Measurements from ENCODE around the gene TRIM61. TPM values are rescaled to one million over a fixed set of nuclear protein-coding genes. Genes with fewer than 3 reads are reported as not detected.
"Not testable (repeated sequence)": the region's sequence is repeated elsewhere in the genome, so short reads cannot be mapped to it uniquely, and the experiment has no call there.

Gene TRIM61
- total RNA-seq, 1 donor from 2014 or later = not detected

GRCh38 chr4:165005352-165005925, 28.0 kb upstream of the TRIM61 start:
- no peaks in the 10 kb centered on the region for H3K27me3 ChIP-seq
- H3K9me3 ChIP-seq = no peaks in the 10 kb centered on the region
- H3K36me3 ChIP-seq = no peaks in the 10 kb centered on the region
- intact Hi-C loops (cut with DNase I) = no loop called here
- H3K4me3 ChIP-seq = no peak overlapping the region
- no peaks in the 10 kb centered on the region for H3K4me1 ChIP-seq
- no peak overlapping the region for H3K27ac ChIP-seq
- no peak for TF ChIP-seq CTCF (IDR thresholded peaks at IDR 0.05)
- TF ChIP-seq POLR2AphosphoS5 (IDR thresholded peaks at IDR 0.05; ENCODE audit: insufficient read depth in 1 of 2, low read depth in 1 of 2) = no peak
- TF ChIP-seq POLR2A (IDR thresholded peaks at IDR 0.05) = no peak
- peak in 1 of 2 donors; percentile 62 for DNase-seq (ENCODE audit: extremely low spot score in 2 of 2)

GRCh38 chr4:165001957-165002356, 24.5 kb upstream of the TRIM61 start:
- H3K36me3 ChIP-seq; H3K4me1 ChIP-seq; intact Hi-C loops (cut with DNase I); H3K27ac ChIP-seq; DNase-seq (ENCODE audit: extremely low spot score in 2 of 2); H3K4me3 ChIP-seq; H3K9me3 ChIP-seq; H3K27me3 ChIP-seq: not testable (repeated sequence)

- H3K4me1 ChIP-seq; H3K27me3 ChIP-seq; H3K27ac ChIP-seq; H3K36me3 ChIP-seq; H3K4me3 ChIP-seq; intact Hi-C loops (cut with DNase I); H3K9me3 ChIP-seq: not testable (repeated sequence)
- peak in 1 of 2 donors; percentile 10 for DNase-seq (ENCODE audit: extremely low spot score in 2 of 2)
Observed at GRCh38 chr4:164998526-164999080, 21.1 kb upstream of the TRIM61 start.

- H3K4me3 ChIP-seq = no peak overlapping the region
- H3K36me3 ChIP-seq = no peaks in the 10 kb centered on the region
- no peak overlapping the region for H3K27ac ChIP-seq
- intact Hi-C loops (cut with DNase I) = no loop called here
- no peaks in the 10 kb centered on the region for H3K27me3 ChIP-seq
- no peak for TF ChIP-seq CTCF (IDR thresholded peaks at IDR 0.05)
- no peak for TF ChIP-seq POLR2A (IDR thresholded peaks at IDR 0.05)
- no peak for TF ChIP-seq POLR2AphosphoS5 (IDR thresholded peaks at IDR 0.05; ENCODE audit: insufficient read depth in 1 of 2, low read depth in 1 of 2)
- no peak for DNase-seq (ENCODE audit: extremely low spot score in 2 of 2)
- H3K4me1 ChIP-seq = no peaks in the 10 kb centered on the region
- H3K9me3 ChIP-seq = no peaks in the 10 kb centered on the region
Observed at GRCh38 chr4:164997941-164998340, 20.5 kb upstream of the TRIM61 start.

- Histone ChIP-seq H3K4me3 (no peak overlapping the region), H3K4me1 (no peaks in the 10 kb centered on the region), H3K36me3 (no peaks in the 10 kb centered on the region), H3K27ac (no peak overlapping the region), H3K27me3 (no peaks in the 10 kb centered on the region), H3K9me3 (no peaks in the 10 kb centered on the region)
- intact Hi-C loops (cut with DNase I) = no loop called here
- DNase-seq (ENCODE audit: extremely low spot score in 2 of 2) = peak in 1 of 2 donors; percentile 29
- TF ChIP-seq POLR2AphosphoS5 (IDR thresholded peaks at IDR 0.05; ENCODE audit: insufficient read depth in 1 of 2, low read depth in 1 of 2) (no peak), POLR2A (IDR thresholded peaks at IDR 0.05) (no peak), CTCF (IDR thresholded peaks at IDR 0.05) (no peak)
Observed at GRCh38 chr4:164997324-164997723, 19.9 kb upstream of the TRIM61 start.

GRCh38 chr4:164996123-164996522, 18.7 kb upstream of the TRIM61 start:
- H3K4me1 ChIP-seq; H3K27ac ChIP-seq; H3K4me3 ChIP-seq; intact Hi-C loops (cut with DNase I); H3K27me3 ChIP-seq; DNase-seq (ENCODE audit: extremely low spot score in 2 of 2); H3K36me3 ChIP-seq; H3K9me3 ChIP-seq: not testable (repeated sequence)

- H3K9me3 ChIP-seq; H3K36me3 ChIP-seq; H3K4me3 ChIP-seq; intact Hi-C loops (cut with DNase I); DNase-seq (ENCODE audit: extremely low spot score in 2 of 2); H3K27ac ChIP-seq; H3K27me3 ChIP-seq; H3K4me1 ChIP-seq: not testable (repeated sequence)
Observed at GRCh38 chr4:164990786-164991185, 13.3 kb upstream of the TRIM61 start.

Measured in vagina (tissue), 2 donors.